ENCODE results near the gene FAM168A.
A peak's percentile ranks its signal among the peaks of the same experiment; 100 is the strongest.

FAM168A gene

DNA sequence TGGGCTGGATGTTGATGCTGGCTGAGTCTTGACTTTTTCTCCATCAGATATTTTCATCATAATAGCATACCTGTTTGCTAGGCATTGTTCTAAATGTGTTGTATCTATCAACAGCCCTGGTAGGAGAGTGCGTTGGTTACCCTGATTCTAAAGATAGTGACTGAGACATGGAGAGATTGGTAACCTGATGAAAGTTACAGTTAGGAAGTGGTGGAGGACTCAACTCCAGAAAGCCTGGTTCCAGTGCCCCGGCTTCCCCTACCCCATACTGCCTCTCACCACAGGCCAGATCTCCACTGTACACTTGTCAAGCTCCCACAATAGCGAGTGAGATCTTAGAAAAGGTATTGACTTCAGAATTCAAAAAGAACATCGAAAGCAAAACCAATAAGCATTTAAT is 244.5 kb downstream of the FAM168A start:
- TF ChIP-seq, protein P1, sequence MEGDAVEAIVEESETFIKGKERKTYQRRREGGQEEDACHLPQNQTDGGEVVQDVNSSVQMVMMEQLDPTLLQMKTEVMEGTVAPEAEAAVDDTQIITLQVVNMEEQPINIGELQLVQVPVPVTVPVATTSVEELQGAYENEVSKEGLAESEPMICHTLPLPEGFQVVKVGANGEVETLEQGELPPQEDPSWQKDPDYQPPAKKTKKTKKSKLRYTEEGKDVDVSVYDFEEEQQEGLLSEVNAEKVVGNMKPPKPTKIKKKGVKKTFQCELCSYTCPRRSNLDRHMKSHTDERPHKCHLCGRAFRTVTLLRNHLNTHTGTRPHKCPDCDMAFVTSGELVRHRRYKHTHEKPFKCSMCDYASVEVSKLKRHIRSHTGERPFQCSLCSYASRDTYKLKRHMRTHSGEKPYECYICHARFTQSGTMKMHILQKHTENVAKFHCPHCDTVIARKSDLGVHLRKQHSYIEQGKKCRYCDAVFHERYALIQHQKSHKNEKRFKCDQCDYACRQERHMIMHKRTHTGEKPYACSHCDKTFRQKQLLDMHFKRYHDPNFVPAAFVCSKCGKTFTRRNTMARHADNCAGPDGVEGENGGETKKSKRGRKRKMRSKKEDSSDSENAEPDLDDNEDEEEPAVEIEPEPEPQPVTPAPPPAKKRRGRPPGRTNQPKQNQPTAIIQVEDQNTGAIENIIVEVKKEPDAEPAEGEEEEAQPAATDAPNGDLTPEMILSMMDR (IDR thresholded peaks at IDR 0.05; ENCODE audit: low read depth, low read length, missing control alignments): no peak
- no peak overlapping the region for H3K4me3 ChIP-seq (replicated peaks; ENCODE audit: low read depth, low read length)
- no peak for DNase-seq (ENCODE audit: extremely low read depth, low read depth)

DNA sequence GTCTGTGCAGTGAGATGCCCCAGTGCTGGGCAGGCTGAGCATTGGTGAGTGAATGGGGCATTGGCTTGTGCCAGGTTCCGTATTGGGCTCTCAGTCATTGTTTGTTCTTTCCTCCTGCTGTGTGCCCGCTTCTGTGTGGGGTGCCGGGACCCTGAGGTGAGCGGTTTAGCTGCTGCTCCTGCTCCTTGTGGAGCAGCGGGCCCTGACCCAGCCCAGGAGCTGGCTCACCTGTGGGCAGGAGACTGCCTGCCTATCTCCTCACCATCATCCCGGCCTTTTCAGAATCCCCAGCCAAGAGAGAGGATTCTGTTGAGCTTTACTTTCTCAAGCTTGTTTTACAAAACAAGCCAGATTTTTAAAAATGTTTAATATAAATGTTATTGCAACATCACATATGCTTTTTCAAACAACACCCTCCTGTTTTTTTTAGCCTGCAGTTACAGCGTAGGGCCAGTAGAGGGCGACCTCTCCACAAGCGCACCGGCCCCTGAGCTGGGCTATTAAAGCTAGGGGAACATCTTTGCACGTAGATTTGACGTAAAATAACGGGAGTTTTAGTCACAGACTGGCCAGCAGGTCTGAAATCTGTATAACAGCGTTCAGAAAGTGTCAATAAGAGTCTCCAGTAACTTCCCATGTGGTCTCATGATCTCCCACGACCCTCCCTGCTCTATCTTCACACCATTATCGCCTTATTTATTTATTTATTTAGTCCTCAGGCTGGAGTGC is 246.8 kb downstream of the FAM168A start:
- no peak overlapping the region for H3K4me3 ChIP-seq (replicated peaks; ENCODE audit: low read depth, low read length)
- DNase-seq (ENCODE audit: extremely low read depth, low read depth): no peak
- TF ChIP-seq, protein P1 (IDR thresholded peaks at IDR 0.05; ENCODE audit: low read depth, low read length, missing control alignments): peak; percentile 97
